NCI-H748 treated with DMSO at 0.1 percent for 48 hours (cell line): ENCODE results near the gene SMARCA4.
"Not testable (repeated sequence)": the region's sequence is repeated elsewhere in the genome, so short reads cannot be mapped to it uniquely, and the experiment has no call there.

Experiments used
- DNase-seq: peaks from one replicate; lab custom pipeline; 2025; lab: John Stamatoyannopoulos, UW

Gene SMARCA4

DNA sequence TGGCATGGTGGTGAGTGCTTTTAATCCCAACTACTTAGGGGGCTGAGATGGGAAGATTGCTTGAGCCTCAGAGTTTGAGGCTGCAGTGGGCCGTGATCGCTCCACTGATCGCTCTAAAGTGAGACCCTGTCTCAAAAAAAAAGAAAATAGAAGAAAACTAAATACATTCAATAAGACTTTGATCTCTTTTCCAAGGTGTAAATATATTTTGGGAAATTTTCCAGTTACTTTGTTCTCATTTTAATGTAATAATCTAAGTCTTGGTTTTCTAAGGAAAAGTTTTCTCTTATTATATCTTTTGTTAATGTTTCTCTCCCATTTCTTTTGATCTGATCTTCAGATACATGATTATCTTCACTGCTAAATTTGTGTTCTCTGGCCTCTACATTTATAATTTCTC, 138.0 kb downstream of the SMARCA4 start:
- DNase-seq, result no peak

DNA sequence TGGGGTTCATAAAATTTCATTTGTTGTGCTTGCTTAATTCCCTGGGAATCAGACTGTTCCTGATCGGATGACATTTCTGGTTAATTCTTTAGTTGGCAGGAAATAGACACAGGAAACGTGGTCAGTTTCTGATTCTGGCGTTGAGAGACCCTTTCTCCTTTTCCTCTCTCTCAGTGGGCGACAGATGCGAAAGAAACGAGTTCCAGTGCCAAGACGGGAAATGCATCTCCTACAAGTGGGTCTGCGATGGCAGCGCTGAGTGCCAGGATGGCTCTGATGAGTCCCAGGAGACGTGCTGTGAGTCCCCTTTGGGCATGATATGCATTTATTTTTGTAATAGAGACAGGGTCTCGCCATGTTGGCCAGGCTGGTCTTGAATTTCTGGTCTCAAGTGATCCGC, 139.2 kb downstream of the SMARCA4 start:
- DNase-seq, result no peak

DNA sequence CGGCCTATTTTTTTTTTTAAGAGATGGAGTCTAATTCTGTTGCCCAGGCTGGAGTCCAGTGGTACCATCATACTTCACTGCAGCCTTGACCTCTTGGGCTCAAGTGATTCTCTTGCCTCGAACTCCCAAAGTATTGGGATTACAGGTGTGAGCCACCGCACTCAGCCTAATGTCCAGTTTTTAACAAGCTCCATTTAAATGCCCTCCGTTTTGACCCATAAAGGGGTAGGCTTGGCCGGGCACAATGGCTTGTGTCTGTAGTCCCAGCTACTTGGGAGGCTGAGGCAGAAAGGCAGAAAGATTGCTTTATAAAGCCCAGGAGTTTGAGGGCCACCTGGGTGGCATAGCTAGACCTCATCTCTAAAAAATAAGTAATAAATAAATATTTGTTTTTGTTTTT, 140.2 kb downstream of the SMARCA4 start:
- DNase-seq, result no peak

DNA sequence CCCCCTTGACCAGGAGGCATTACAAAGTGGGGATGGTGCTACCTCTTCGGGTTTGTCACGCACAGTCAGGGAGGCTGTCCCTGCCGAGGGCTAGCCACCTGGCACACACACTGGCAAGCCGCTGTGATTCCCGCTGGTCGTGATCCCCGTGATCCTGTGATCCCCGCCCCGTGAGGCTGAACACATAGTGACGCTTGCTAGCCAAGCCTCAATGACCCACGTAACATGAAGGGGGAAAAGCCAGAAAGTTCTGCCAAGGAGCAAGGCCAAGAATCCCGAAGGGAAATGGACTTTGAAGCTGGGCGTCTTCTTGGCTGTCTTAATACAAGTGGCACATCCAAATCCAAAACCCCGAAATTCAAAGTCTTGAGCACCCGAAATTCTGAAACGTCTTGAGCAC, 142.1 kb downstream of the SMARCA4 start:
- no peak for DNase-seq

DNA sequence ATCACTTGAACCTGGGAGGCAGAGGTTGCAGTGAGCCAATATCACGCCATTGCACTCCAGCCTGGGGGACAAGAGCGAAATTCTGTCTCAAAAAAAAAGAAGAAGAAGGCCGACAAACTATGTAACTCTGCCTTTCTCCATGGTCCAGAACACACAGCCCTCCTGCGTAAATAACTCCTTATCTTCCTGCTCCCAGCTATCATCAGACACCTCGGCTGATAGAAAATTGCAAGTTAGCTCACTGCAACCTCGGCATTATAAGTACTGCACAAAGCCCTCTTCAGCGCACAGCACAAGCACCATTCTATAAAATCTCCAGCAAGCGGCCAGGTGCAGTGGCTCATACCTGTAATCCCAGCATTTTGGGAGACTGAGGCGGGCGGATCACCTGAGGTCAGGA, 142.8 kb downstream of the SMARCA4 start:
- not testable (repeated sequence) for DNase-seq

DNA sequence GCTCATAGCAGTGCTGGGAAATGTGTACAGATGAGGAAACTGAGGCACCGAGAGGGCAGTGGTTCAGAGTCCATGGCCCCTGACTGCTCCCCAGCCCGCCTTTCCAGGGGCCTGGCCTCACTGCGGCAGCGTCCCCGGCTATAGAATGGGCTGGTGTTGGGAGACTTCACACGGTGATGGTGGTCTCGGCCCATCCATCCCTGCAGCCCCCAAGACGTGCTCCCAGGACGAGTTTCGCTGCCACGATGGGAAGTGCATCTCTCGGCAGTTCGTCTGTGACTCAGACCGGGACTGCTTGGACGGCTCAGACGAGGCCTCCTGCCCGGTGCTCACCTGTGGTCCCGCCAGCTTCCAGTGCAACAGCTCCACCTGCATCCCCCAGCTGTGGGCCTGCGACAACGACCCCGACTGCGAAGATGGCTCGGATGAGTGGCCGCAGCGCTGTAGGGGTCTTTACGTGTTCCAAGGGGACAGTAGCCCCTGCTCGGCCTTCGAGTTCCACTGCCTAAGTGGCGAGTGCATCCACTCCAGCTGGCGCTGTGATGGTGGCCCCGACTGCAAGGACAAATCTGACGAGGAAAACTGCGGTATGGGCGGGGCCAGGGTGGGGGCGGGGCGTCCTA, 144.3 kb downstream of the SMARCA4 start:
- no peak for DNase-seq

DNA sequence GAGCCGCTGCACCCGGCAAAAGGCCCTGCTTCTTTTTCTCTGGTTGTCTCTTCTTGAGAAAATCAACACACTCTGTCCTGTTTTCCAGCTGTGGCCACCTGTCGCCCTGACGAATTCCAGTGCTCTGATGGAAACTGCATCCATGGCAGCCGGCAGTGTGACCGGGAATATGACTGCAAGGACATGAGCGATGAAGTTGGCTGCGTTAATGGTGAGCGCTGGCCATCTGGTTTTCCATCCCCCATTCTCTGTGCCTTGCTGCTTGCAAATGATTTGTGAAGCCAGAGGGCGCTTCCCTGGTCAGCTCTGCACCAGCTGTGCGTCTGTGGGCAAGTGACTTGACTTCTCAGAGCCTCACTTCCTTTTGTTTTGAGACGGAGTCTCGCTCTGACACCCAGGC, 145.6 kb downstream of the SMARCA4 start:
- no peak for DNase-seq

DNA sequence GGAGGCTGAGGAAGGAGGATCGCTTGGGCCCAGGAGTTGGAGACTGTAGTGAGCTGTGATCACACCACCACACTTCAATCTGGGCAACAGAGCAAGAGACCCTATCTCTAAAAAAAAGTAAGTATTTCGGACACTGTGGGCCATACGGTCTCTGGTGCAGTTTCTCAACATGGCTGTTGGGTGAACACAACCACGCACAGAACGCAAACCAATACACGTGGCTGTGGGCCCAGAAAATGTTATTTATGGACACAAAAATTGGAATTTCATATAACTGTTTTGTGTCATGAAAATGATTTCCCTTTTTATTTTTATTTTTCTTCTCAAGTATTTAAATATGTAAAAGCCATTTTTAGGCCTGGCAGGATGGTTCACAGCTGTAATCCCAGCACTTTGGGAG, 147.9 kb downstream of the SMARCA4 start:
- DNase-seq, result no peak

DNA sequence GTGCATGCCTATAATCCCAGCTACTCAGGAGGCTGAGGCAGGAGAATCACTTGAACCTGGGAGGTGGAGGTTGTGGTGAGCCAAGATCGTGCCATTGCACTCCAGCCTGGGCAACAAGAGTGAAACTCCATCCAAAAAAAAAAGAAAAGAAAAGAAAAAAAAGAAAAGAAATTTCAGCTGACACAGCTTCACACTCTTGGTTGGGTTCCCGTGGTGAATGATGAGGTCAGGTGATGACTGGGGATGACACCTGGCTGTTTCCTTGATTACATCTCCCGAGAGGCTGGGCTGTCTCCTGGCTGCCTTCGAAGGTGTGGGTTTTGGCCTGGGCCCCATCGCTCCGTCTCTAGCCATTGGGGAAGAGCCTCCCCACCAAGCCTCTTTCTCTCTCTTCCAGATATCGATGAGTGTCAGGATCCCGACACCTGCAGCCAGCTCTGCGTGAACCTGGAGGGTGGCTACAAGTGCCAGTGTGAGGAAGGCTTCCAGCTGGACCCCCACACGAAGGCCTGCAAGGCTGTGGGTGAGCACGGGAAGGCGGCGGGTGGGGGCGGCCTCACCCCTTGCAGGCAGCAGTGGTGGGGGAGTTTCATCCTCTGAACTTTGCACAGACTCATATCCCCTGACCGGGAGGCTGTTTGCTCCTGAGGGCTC, 150.4 kb downstream of the SMARCA4 start:
- DNase-seq, result no peak

DNA sequence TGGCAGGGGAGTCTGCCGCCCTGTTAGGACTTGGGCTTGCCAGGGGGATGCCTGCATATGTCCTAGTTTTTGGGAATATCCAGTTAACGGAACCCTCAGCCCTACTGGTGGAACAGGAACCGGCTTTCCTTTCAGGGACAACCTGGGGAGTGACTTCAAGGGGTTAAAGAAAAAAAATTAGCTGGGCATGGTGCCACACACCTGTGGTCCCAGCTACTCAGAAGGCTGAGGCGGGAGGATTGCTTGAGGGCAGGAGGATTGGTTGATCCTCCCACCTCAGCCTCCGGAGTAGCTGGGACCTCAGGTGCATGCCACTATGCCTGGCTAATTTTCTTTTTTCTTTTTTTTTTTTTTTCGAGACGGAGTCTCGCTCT, 150.9 kb downstream of the SMARCA4 start:
- no peak for DNase-seq
